SJCRH30 (cell line): ENCODE measurements around the gene ABCC9. TPM values are rescaled to one million over a fixed set of nuclear protein-coding genes. Genes with fewer than 3 reads are reported as not detected.

Experiments used
- DNase-seq, 2 experiments: peaks; one replicate each; pipeline ENCODE4 v3.0.0-alpha.2; 2015 to 2020
- H3K27ac ChIP-seq: fragments of 250-450 bp; sonication (Bioruptor Pico); 2 replicates; pipeline ENCODE4 v1.5.1; 2020; ENCODE audit warnings: mild to moderate bottlenecking, moderate library complexity
- H3K27me3 ChIP-seq: fragments of 250-450 bp; sonication (Bioruptor Pico); 2 replicates; pipeline ENCODE4 v1.5.1; 2020; ENCODE audit warnings: mild to moderate bottlenecking, moderate library complexity
- H3K36me3 ChIP-seq: fragments of 250-450 bp; sonication (Bioruptor Pico); 2 replicates; pipeline ENCODE4 v1.5.1; 2020; ENCODE audit warnings: mild to moderate bottlenecking, moderate library complexity
- H3K4me1 ChIP-seq: fragments of 250-450 bp; sonication (Bioruptor Pico); 2 replicates; pipeline ENCODE4 v1.5.1; 2020; ENCODE audit warnings: mild to moderate bottlenecking, moderate library complexity
- H3K4me3 ChIP-seq: fragments of 250-450 bp; sonication (Bioruptor Pico); 2 replicates; pipeline ENCODE4 v1.5.1; 2020; ENCODE audit warnings: mild to moderate bottlenecking, moderate library complexity
- H3K9me3 ChIP-seq: fragments of 250-450 bp; sonication (Bioruptor Pico); replicated peaks from 2 replicates; pipeline ENCODE4 v1.5.1; 2020; ENCODE audit warnings: mild to moderate bottlenecking, moderate library complexity
- total RNA-seq: library from RNA; depleted of rRNA; stranded (reverse); fragments of >200 nt; shearing (Covaris generic); gene quantifications from 2 replicates; pipeline ENCODE4 v1.2.3, GENCODE V29; 2014

Gene ABCC9
- total RNA-seq, 1 experiment from 2014 or later: 1.2 TPM

GRCh38 chr12:21774358-21775132, 166.7 kb downstream of the ABCC9 start, which contains the start of gene KCNJ8:
Gene KCNJ8, minus strand, starts transcription at chr12:21774706. Its CDS starts 1,090 bp downstream, at chr12:21773616.
- H3K4me1 ChIP-seq: no peaks in the 10 kb centered on the region
- peaks cover 12% of the 10 kb centered on the region; the same call in 1 of the 2 replicates for H3K27me3 ChIP-seq
- no peaks in the 10 kb centered on the region for H3K9me3 ChIP-seq
- H3K27ac ChIP-seq: no peak within 1 kb of the TSS
- peak within 1 kb of the TSS; percentile 49 for H3K4me3 ChIP-seq
- H3K36me3 ChIP-seq: no peaks in the 10 kb centered on the region
- peak; percentile 27 to 40 for DNase-seq

GRCh38 chr12:21773806-21774205, 167.4 kb downstream of the ABCC9 start:
- H3K4me1 ChIP-seq: no peaks in the 10 kb centered on the region
- H3K36me3 ChIP-seq: no peaks in the 10 kb centered on the region
- peaks cover 12% of the 10 kb centered on the region; the same call in 1 of the 2 replicates for H3K27me3 ChIP-seq
- H3K27ac ChIP-seq: no peak overlapping the region
- no peaks in the 10 kb centered on the region for H3K9me3 ChIP-seq
- no peak for DNase-seq
- no peak overlapping the region for H3K4me3 ChIP-seq

GRCh38 chr12:21773263-21773741, 167.9 kb downstream of the ABCC9 start:
- DNase-seq: peak; percentile 8 to 29
- H3K27ac ChIP-seq: no peak overlapping the region
- H3K4me3 ChIP-seq: no peak overlapping the region
- no peaks in the 10 kb centered on the region for H3K36me3 ChIP-seq
- H3K9me3 ChIP-seq: no peaks in the 10 kb centered on the region
- no peaks in the 10 kb centered on the region for H3K4me1 ChIP-seq
- peaks cover 12% of the 10 kb centered on the region; the same call in 1 of the 2 replicates for H3K27me3 ChIP-seq

GRCh38 chr12:21771311-21771710, 169.9 kb downstream of the ABCC9 start:
- Histone ChIP-seq H3K27me3 (peaks cover 12% of the 10 kb centered on the region; the same call in 1 of the 2 replicates), H3K36me3 (no peaks in the 10 kb centered on the region), H3K4me3 (no peak overlapping the region), H3K4me1 (no peaks in the 10 kb centered on the region), H3K9me3 (no peaks in the 10 kb centered on the region), H3K27ac (no peak overlapping the region)
- DNase-seq: no peak

- no peak overlapping the region for H3K4me3 ChIP-seq
- no peak overlapping the region for H3K27ac ChIP-seq
- no peaks in the 10 kb centered on the region for H3K4me1 ChIP-seq
- H3K36me3 ChIP-seq: no peaks in the 10 kb centered on the region
- H3K27me3 ChIP-seq: peaks cover 8% of the 10 kb centered on the region; the same call in 1 of the 2 replicates
- no peak for DNase-seq
- no peaks in the 10 kb centered on the region for H3K9me3 ChIP-seq
These were observed 171.9 kb downstream of the ABCC9 start for GRCh38 chr12:21769307-21769706.

GRCh38 chr12:21766403-21766802, 174.8 kb downstream of the ABCC9 start:
- no peaks in the 10 kb centered on the region for H3K4me1 ChIP-seq
- DNase-seq: no peak
- no peak overlapping the region for H3K4me3 ChIP-seq
- no peak overlapping the region for H3K27ac ChIP-seq
- H3K9me3 ChIP-seq: no peaks in the 10 kb centered on the region
- H3K27me3 ChIP-seq: no peaks in the 10 kb centered on the region
- no peaks in the 10 kb centered on the region for H3K36me3 ChIP-seq

GRCh38 chr12:21764950-21765349, 176.3 kb downstream of the ABCC9 start:
- no peak for DNase-seq
- no peaks in the 10 kb centered on the region for H3K36me3 ChIP-seq
- H3K4me1 ChIP-seq: no peaks in the 10 kb centered on the region
- no peaks in the 10 kb centered on the region for H3K27me3 ChIP-seq
- H3K4me3 ChIP-seq: no peak overlapping the region
- no peaks in the 10 kb centered on the region for H3K9me3 ChIP-seq
- H3K27ac ChIP-seq: no peak overlapping the region

GRCh38 chr12:21764065-21764464, 177.2 kb downstream of the ABCC9 start:
- Histone ChIP-seq H3K27me3 (no peaks in the 10 kb centered on the region), H3K27ac (no peak overlapping the region)
- no peak for DNase-seq

GRCh38 chr12:21763531-21763930, 177.7 kb downstream of the ABCC9 start:
- Histone ChIP-seq H3K4me3 (no peak overlapping the region), H3K4me1 (no peaks in the 10 kb centered on the region), H3K27ac (no peak overlapping the region), H3K27me3 (no peaks in the 10 kb centered on the region), H3K36me3 (no peaks in the 10 kb centered on the region), H3K9me3 (no peaks in the 10 kb centered on the region)
- no peak for DNase-seq

More at GRCh38 chr12:21764065-21764464, 177.2 kb downstream of the ABCC9 start:
- no peaks in the 10 kb centered on the region for H3K4me1 ChIP-seq
- H3K4me3 ChIP-seq: no peak overlapping the region
- no peaks in the 10 kb centered on the region for H3K36me3 ChIP-seq
- H3K9me3 ChIP-seq: no peaks in the 10 kb centered on the region

- H3K4me1 ChIP-seq: no peaks in the 10 kb centered on the region
- no peaks in the 10 kb centered on the region for H3K9me3 ChIP-seq
- DNase-seq: no peak
- H3K27me3 ChIP-seq: no peaks in the 10 kb centered on the region
- H3K27ac ChIP-seq: no peak overlapping the region
- H3K4me3 ChIP-seq: no peak overlapping the region
- H3K36me3 ChIP-seq: no peaks in the 10 kb centered on the region
These were observed 181.5 kb downstream of the ABCC9 start for GRCh38 chr12:21759737-21760136.

GRCh38 chr12:21757735-21758134, 183.5 kb downstream of the ABCC9 start:
- no peaks in the 10 kb centered on the region for H3K4me1 ChIP-seq
- DNase-seq: no peak

GRCh38 chr12:21756699-21757098, 184.5 kb downstream of the ABCC9 start:
- Histone ChIP-seq H3K4me1 (no peaks in the 10 kb centered on the region), H3K4me3 (no peak overlapping the region), H3K27ac (no peak overlapping the region), H3K27me3 (no peaks in the 10 kb centered on the region), H3K36me3 (no peaks in the 10 kb centered on the region), H3K9me3 (no peaks in the 10 kb centered on the region)
- DNase-seq: no peak

More at GRCh38 chr12:21757735-21758134, 183.5 kb downstream of the ABCC9 start:
- H3K27me3 ChIP-seq: no peaks in the 10 kb centered on the region
- H3K27ac ChIP-seq: no peak overlapping the region
- no peaks in the 10 kb centered on the region for H3K9me3 ChIP-seq
- no peak overlapping the region for H3K4me3 ChIP-seq
- no peaks in the 10 kb centered on the region for H3K36me3 ChIP-seq

- H3K9me3 ChIP-seq: no peaks in the 10 kb centered on the region
- H3K4me1 ChIP-seq: no peaks in the 10 kb centered on the region
- H3K4me3 ChIP-seq: no peak overlapping the region
- no peak overlapping the region for H3K27ac ChIP-seq
- H3K36me3 ChIP-seq: no peaks in the 10 kb centered on the region
- H3K27me3 ChIP-seq: no peaks in the 10 kb centered on the region
- no peak for DNase-seq
These were observed 189.7 kb downstream of the ABCC9 start for GRCh38 chr12:21751517-21751916.
